Measurements from ENCODE around the gene ENDOU.

The ENDOU gene

DNA sequence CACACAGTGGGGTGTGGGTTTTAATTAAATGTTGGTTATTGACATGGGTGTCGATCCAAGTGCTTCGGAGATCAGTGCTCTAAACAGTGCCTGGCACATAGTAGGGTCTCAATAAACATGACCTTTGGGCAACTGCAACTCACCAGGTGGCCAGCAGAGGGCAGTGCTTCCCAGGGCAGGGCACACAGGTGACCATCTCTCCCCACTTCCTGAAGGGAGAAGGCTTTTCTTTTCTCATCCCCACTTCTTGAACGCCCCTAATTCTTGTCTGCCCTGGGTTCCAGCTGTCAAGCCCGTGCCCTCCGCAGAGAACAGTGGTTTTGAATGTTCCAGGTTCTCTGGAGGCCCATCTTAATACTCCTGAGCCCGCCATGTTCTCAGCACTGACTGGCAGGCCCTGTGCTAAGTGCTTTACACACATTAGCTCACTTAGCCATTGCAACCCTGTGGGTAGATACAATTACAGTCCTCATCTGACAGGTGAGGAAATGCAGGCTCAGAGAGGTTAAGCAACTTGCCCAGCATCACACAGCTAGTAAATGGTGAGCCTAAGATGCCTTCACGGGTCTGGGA is 17.0 kb upstream of the ENDOU start:
- no peak for DNase-seq

DNA sequence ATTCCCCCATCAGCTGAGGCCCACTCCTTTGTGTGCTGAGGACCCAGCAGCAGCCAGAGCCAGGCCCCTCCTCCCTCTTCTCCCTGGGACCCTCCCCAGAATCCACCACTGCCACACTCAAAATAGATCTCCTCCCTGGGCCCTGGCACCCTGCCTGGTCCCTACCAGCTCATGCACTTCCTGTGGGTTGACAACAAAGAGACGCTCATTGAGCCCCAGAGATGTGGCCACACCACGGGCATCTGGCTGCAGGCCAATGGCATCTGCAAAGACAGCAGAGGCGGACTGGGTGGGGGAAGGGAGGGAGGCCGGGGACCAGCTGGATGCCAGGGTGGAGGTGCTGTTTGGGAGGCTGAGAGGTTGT is 16.0 kb upstream of the ENDOU start:
- DNase-seq: no peak

DNA sequence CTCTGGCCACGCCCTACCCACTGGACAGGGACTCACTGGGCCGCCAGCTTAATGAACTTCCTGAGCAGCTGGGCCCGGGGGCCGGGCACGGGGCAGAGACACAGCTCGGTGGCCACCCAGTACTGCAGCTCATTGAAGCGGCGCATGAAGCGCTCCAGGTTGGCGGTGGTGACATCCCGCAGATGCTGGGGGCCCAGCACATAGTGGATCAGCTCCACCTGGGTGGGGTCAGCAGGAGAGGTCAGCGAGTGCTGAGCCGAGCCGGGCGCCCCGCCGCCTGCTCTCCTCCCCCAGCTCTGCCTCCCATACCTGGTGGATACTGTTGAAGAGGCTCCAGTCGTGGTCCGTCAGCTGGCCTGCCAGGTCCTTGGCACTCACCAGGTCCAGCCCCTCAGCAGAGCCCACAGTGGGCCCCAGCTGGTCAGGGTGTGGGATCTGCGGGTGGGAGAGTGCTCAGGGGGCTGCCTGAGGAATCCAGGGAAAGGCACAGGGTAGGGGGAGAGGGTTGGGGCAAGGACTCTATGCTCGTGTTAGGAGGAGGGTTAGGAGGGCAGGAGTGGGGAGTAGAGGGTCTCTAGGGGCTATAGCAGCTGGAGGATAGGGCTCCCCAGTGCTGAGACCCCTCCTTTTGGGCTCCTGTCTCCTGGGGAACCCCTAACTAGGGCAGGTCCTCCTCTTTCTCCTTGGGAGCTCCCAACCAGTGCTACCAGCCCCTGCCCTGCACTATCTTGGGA is 15.5 kb upstream of the ENDOU start:
- no peak for DNase-seq

DNA sequence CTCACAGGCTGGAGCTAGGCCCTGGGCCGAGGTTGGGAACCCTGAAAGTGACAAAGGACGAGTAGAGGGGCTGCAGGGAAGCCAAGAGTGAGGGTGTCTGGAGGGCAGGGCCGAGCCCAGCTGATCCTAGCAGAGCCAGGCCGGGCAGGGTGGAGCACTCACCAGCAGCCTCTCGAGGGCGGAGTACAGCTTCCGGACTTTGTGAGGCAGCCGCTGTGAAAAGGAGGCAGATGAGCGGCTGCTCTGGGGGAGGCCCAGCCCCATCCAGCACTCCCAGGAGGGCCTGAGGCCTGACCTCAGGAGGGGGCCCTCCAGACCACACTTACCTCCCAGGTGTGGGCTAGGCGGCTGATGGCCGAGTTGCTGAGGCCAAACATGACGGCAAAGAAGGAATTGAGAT is 14.7 kb upstream of the ENDOU start:
- DNase-seq: no peak

DNA sequence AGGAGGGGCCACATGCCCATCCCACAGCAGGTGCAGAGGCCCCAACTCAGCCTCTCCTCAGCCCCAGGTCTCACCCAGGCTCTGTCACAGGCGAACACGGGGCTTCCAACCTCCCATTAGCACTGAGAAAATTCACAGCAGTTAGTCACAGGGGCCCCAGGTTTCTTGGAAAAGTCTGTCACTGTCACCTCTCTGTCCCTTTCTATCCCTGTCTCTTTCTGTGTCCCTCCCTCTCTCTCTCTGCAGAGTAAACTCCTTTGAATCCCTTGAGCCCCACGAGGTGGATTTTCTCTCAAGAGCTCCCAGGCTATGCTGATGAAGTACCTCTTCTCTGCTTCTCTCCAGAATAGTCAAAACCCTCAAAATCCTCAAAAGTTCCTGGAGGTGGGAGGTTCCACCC is 14.0 kb upstream of the ENDOU start:
- DNase-seq: no peak

DNA sequence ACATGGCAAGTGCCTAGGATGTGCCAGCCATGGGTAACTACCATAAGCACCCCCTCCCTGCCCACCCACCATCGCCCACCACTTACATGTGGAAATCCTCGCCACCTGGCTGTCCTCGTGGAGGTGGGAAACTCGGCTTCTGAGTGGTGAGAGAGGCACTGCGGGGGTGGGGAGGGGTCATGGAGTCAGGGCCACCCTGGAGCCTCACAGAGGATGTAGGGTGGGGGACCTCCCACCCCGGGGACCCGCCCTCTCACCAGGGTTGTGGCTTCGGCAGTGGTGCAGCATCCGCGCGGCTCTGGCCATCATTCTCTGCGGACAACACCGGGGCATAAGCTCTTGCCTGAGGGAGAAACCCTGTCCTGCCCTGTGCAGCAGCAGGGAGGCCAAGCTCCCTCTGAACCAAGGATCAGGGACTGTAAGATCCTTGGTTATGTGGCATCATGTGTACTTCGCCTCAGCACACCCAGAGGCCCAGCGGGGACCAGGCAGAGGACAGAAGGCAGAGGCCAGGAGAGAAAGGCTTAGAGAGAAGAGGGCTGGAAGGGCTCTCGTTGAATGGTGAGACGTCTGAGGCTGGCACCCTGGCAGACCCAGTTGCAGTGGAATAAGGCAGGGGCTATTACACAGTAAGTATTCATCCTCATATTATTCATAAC is 12.8 kb upstream of the ENDOU start:
- DNase-seq: no peak

DNA sequence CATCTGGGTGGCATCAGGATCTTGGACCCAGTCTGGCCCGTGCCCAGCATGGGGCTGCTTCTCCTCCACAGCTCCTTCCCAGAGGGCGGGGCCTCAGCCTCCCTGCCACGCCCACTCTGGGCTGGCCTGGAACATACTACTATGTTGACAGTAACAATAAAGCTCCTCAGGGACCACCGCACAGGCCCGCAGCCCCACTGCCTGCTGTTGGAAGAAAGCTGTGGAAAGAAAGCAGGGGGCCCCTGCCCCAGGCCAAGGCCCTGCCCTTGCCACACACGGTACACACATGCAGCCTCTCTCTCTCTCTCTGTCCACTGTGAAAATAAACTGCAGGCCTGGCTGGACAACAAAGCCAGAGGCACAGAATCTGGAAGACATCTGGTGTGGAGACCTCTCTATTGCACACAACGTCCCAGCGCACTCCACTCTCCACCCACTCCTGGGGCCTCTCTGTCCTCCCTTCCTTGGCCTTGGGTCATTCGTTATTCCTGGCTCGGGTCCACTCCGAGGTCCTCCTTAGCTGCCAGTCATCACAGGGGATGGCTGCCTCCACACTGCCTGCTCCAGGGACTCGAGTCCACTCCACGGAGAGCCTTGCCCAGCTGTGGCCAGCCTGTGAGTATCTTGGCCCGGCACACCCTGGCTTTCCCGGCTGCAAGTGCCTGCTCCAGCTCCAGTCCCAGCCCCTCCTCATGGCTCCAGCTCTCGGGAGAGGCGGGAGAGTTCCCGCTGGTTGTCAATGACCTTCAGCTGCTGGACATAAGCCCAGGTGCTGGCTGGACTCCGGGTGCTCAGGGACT is 11.8 kb upstream of the ENDOU start:
- DNase-seq: no peak

DNA sequence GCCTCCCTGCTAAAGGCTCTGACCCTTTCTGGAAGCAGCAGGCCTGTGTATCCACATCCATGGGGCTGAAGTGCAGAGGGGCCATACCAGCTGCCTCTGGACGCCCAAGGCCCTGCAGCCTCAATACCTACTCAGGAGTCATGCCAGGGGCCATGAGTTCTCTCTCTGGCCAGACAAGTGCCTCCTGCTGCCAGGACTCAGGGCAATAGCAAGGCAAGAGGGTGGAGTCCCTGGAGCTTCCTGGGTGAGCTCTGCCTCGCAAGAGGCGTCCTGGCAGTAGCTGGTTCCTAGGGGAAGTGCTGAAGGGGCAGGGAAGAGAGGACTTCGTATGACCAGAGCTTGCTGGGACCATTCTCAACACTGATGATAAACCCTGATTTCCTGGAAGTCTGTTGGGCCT is 10.9 kb upstream of the ENDOU start:
- DNase-seq: no peak

DNA sequence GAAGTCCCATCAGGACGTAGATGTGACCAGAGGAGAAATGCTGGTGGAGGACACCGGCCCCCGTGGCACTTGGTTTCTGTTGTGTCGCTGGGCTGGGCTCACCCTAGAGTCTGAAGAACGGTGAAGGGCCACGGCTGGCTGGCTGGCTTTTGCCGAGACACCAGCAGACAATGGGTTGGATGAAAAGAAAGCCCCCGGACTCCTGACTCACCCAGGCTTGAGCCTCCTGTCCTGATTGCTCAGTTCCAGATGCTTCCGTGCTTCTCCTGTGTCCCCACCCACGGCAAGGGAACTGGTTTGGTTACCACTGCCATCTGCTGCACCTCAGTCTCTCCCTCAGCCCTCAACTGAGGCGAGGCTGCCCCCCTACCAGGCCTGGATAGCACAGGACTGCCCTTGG is 10.4 kb upstream of the ENDOU start:
- DNase-seq: no peak

DNA sequence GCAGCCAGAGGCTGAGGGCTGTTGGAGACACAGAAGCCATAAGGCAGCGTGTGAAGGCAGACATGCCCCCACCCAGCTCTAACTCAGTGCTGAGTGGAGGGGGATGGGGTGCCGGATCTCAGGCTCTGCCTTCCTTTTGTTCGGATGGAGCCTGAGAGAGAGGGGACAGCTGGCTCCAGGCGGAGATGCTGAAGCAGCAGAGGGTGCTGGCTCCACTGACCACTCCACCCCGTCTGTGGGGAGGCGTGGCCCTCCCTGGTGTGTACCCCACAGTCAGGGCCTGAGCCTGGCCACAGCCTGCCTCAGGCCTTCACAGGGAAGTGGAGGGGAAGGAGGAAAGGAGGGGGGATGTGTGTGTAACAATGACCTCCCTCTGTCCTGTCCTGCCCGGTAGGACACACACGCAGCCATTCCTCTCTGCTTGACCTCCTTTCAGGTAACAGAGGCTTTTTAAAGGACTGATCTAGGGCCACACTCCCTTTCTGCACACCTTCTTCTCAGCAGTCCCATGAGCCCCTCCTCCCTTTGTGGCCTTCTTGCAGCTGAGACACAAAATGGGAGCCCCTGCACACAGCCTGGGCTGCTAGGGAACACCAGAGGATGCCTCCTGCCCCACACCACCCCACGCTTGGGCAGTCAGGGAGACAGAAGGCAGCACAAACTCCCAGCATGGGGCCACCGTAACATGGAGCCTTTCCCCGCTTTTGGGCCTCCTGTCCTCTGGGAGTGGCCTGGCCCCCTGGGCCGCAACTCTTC is 9.6 kb upstream of the ENDOU start:
- DNase-seq: no peak

DNA sequence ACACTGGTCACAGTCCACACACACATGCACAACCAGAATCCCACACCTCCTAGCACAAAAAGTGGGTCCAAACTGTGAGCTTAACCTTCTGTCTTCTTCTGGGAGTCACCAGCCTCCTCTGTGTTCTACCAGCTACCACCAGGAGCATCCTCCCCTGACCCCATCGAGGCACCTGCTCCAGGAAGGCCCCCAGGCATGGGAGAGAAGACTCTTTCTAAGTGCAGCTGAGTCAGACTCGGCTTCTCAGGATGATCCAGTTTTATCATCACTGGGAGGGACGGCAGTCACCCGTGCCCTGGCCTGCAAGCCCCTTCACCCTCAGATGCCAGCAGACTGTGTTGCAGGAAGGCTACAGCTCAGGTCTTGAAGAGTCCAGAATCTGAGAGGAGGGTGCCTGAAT is 7.9 kb upstream of the ENDOU start:
- no peak for DNase-seq

DNA sequence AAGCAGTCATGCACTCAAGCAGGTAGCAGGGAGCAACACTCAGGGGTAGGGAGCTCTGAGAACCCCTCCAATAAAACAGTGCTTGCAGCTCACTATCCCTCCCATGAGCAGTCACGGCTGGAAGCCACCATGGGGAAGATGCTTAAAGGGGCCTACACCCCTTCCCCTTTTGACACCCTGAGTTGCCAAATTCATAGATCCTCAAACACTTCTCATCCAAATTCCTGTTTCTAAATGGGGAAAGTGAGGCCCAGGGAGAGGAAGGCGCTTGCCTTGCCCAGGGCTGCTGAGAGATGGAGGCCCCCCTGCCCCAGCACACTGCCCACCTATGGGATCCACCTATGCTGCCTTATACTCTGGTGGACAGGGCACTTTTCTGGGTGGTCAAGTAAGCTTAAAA is 7.2 kb upstream of the ENDOU start:
- no peak for DNase-seq

DNA sequence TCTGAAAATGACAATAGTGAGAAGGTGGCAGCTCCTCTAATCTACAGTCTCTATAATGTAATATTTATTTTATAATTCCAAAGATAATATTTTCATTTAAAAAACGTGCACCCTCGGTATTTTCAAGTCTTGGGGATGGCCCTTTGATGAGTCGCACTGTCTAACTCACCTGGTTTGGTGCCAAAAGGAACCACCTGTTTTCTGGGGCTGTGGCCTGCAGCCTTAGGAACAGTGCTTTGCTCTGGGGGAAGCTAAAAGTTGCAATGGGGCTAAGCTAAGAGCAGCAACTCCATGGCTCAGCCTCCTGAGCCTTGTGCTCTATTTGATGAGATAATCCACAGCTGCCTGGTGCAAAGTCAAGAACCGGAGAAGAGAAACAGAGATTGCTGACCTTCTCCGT is 6.4 kb upstream of the ENDOU start:
- DNase-seq: no peak

DNA sequence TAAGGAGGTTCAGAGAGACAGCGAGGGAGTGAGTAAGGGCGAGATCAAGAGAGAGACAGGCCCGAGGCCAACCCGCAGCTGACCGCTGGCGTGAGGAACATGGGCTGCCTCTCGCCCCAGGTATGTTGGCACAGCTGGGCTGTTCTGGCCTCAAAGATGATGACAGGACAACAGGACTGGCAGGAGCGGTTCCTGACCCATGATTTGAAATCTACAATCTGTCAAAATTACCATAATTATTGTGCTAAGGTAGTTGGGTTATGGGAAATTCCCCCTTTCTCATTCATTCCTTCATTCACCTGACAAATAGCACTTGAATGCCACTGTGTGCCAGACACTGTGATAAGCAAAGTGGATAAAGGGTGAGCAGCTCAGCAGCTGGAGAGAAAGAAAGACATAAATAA is 5.1 kb upstream of the ENDOU start:
- no peak for DNase-seq

DNA sequence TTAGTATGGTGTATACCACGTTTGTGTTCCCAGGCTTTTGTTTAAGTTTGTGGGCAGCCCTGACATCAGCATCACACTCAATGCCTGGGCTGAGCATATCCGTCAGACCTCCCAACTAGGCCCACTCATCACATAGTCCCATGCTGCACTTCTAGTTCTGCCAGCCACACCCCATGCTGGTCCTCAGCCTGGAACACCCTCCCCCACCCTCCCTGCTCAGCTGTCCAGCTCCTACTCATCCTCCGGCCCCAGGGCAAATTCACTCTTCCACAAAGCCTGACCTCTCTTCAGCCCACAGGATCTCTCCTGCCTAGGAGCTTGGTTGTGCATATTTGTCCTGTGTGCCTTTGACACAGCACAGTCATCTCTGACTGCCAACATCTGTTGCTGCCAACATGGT is 3.9 kb upstream of the ENDOU start:
- no peak for DNase-seq

DNA sequence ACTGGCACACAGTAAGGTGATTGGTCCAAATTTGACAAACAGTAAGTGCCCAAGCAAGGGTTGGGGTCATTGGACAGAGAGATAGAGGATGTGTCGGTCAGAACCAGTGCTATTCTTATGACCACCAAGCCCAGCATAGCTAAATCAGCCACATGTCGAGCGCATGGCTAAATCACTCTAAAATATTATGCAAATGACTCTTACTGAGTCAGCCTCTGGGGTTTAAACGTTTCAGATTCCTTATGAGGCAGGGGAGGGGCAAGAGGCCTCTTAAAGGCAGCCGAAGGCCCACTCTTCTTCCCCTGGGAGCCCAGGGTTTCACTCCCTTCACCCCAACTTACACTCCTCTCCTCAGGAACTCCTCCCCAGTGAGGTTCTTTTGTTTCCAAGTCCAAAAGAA is 603 bp upstream of the ENDOU start:
- DNase-seq: peak; percentile 68

DNA sequence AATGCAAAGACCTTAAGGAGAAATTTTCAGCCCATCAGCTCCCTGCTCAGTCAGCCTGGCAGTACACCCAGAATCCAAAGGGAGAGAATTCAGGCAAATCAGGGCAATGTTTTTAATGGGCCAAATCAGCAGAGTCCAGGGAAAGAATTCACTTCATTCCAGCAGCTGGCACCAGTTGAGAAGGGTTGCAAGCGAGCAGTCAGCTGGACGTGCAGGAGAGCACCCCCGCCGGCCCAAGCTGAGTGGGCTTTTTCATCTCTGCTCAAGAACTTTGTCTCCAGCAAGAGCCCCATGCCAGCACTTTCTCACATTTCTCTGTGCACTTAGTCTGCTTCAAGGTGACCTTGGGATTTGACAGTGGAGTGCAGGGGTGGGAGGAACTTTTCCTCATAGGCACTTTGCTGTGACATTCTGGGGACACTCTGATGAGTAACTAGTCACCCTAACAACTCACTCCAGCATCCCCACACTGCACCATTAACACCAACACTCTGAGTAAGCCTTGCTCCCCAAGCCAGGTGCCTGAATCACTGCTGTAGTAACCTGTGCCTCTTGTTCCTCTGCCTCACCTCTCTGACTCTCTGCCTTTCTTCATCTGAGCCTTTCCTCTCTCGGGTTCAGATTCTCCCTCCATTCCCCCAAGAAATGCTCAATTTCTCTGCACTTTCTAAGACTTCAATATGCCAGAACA is 2.2 kb downstream of the ENDOU start:
- DNase-seq: no peak

DNA sequence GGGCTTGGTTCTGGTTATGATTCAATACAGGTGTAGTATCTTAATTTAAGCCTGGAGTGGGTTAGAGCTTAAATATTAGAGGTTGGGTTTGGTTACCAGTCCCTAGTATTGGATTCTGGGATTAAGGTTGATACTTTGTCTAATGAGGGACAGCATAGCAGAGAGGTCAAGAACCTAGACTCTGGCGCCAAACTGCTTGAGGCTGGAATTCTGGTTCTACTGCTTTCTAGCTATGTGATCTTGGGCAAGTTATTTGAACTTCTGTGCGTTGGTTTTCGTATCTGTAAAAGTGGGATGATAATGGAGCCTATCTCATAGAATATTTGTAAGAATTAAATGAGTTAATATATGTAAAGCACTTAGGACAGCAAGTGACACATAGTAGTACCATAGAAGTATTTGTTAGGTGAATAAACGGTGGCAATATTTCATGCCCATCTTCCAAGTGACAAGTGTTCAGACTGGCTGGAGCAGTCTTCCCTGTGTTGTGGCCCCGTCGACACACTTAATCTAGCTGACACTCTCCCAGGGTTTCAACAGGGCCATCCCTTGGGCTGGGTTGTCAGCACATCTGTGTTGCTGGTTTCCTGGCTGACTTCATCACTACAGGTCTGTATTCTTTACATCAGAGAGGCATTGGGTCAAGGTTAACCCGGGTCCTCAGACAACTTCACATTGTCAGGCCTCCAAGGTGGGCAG is 3.0 kb downstream of the ENDOU start:
- DNase-seq: no peak

DNA sequence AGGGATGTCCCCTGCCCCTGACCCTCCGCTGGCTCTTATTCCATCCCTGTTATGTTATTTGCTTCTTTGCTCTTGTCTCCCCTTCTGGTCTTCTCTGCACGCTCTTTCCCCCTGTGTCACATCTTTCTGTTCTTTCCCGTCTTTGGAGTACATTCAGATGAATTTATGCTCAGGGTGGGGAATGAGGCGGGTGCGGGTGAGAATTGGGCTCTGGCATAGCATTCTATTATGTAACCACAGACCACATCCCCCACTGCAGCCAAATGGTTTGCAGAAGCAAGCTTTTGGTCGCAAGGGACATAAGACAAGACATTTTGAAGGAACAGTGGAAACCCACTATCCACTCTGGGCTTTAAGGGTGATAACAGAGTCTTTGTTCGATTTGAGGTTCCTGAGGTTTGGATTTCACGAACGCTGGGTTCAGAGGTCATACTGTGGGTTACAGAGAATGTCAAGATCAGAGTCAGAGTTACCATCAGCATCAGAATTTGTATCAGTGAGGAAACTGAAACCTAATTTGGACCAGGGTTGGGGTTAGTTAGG is 3.8 kb downstream of the ENDOU start:
- no peak for DNase-seq

DNA sequence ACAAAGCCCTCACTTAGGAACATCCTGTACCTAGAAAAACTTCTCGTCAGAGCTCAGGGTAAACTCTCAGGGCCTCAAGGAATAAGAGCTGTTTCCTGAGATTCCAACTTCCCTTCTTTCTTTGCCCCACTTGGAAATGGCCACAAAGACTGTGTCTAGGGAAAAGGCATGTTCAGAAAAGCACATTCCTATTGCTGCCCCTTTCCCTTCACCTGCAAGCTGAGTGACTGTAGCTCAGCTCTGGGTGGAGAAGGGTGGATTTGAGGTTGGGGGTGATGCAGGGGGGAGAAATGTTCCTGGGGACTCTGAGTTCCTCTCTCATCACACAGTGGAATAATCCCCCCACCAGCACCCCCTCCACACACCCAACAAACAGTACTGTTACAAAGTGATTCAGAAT is 6.8 kb downstream of the ENDOU start:
- no peak for DNase-seq

DNA sequence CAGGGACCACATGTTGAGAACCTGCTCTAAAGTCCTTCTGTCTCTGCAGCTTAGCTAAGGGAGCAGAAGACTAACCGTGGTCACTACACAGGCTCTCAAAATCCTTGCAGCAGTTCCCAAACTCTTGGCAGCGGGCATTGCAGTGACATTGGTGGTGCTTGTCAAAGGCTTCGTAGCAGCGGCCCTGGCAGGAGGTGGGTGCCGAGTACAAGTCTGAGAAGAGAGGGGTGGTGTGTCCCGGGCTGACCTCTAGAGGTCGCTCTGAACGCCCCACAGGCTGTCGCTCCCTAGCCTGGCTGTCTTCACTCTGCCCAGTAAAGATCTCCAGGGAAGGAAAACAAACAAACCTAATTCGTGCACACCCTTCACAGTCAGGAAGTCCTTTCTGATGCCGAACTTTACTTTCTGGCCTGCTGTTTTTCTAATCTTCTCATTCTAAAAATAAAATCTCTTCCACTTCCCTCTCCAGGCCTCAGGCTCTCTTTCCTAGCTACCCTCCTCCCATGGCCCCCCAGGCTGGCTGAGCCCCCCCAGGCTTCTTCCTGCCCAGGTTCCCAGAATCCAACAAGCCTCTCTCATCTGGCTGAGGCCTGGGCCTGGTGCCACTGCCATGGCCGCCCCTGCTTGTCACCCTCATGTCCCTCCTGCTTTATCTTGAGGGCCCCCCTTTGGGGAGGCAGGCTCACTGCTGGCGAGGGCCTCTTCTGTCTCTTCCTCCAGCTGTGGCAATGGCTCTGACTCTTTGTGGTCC is 7.7 kb downstream of the ENDOU start:
- DNase-seq: peak; percentile 64
